Activated CD4-positive, alpha-beta T cell treated with anti-CD3 and anti-CD28 coated beads, Interleukin-2, Interleukin-4, amounts not matched to agents 100 ng/mL and 50 ng/mL, durations not matched to agents 16 hours and 8 hours (primary cell): ENCODE results near the gene FGFBP3.
"Not testable (repeated sequence)": the region's sequence is repeated elsewhere in the genome, so short reads cannot be mapped to it uniquely, and the experiment has no call there.

ENCODE experiments used
- DNase-seq: peaks from one replicate; pipeline ENCODE4 v3.0.0-alpha.2; 2020; ENCODE audit warnings: low spot score

The FGFBP3 gene

GRCh38 chr10:91901784-91902677 is 7.3 kb downstream of the FGFBP3 start:
- peak; percentile 85 for DNase-seq

GRCh38 chr10:91897421-91897820 is 11.9 kb downstream of the FGFBP3 start:
- DNase-seq, result no peak

GRCh38 chr10:91896212-91896756 is 13.0 kb downstream of the FGFBP3 start:
- DNase-seq, result no peak

- not testable (repeated sequence) for DNase-seq
These were observed 15.0 kb downstream of the FGFBP3 start for GRCh38 chr10:91894261-91894685.

GRCh38 chr10:91893051-91893450 is 16.2 kb downstream of the FGFBP3 start:
- no peak for DNase-seq

- no peak for DNase-seq
These were observed 17.9 kb downstream of the FGFBP3 start for GRCh38 chr10:91891125-91892001.

- DNase-seq, result no peak
These were observed 21.8 kb downstream of the FGFBP3 start for GRCh38 chr10:91887272-91888076.

- no peak for DNase-seq
These were observed 22.4 kb downstream of the FGFBP3 start for GRCh38 chr10:91886954-91887271.

- DNase-seq, result no peak
These were observed 23.8 kb downstream of the FGFBP3 start for GRCh38 chr10:91885362-91886079.

GRCh38 chr10:91884536-91884935 is 24.8 kb downstream of the FGFBP3 start:
- DNase-seq, result no peak

- DNase-seq, result no peak
These were observed 25.5 kb downstream of the FGFBP3 start for GRCh38 chr10:91883549-91884444.

GRCh38 chr10:91880310-91880709 is 29.0 kb downstream of the FGFBP3 start:
- no peak for DNase-seq

GRCh38 chr10:91879515-91880170 is 29.6 kb downstream of the FGFBP3 start:
- DNase-seq, result no peak

- DNase-seq, result no peak
These were observed 33.5 kb downstream of the FGFBP3 start for GRCh38 chr10:91875779-91876178.

- no peak for DNase-seq
These were observed 34.1 kb downstream of the FGFBP3 start for GRCh38 chr10:91875156-91875555.

GRCh38 chr10:91865562-91866081 is 43.7 kb downstream of the FGFBP3 start:
- no peak for DNase-seq

GRCh38 chr10:91864744-91865143 is 44.5 kb downstream of the FGFBP3 start:
- peak; percentile 23 for DNase-seq

- DNase-seq, result no peak
These were observed 45.2 kb downstream of the FGFBP3 start for GRCh38 chr10:91864099-91864498.

GRCh38 chr10:91860885-91861284 is 48.4 kb downstream of the FGFBP3 start:
- no peak for DNase-seq
